Endothelial cell (in vitro differentiated cells): ENCODE data around the gene RRBP1. TPM values are rescaled to one million over a fixed set of nuclear protein-coding genes. Genes with fewer than 3 reads are reported as not detected.

Experiments
- DNase-seq: peaks from one replicate; pipeline ENCODE4 v3.0.0; 2021; ENCODE audit warnings: low spot score
- H3K27ac Mint-ChIP-seq: one replicate; pipeline ENCODE4 v1.8.0; 2021; ENCODE audit warnings: mixed read lengths, inconsistent platforms; ENCODE audit not compliant: unreplicated experiment
- H3K27me3 Mint-ChIP-seq: one replicate; pipeline ENCODE4 v1.8.0; 2021; ENCODE audit warnings: mild to moderate bottlenecking, moderate library complexity, mixed read lengths, inconsistent platforms; ENCODE audit not compliant: unreplicated experiment
- H3K36me3 Mint-ChIP-seq: one replicate; pipeline ENCODE4 v1.8.0; 2021; ENCODE audit warnings: mild to moderate bottlenecking, low read depth, mixed read lengths, inconsistent platforms; ENCODE audit not compliant: unreplicated experiment
- H3K4me1 Mint-ChIP-seq: one replicate; pipeline ENCODE4 v1.8.0; 2021; ENCODE audit warnings: mild to moderate bottlenecking, mixed read lengths, inconsistent platforms; ENCODE audit not compliant: unreplicated experiment
- H3K4me3 Mint-ChIP-seq: one replicate; pipeline ENCODE4 v1.8.0; 2021; ENCODE audit warnings: mild to moderate bottlenecking, mixed read lengths, inconsistent platforms; ENCODE audit not compliant: unreplicated experiment
- H3K9me3 Mint-ChIP-seq: one replicate; pipeline ENCODE4 v1.8.0; 2021; ENCODE audit warnings: mixed read lengths, inconsistent platforms; ENCODE audit not compliant: unreplicated experiment
- total RNA-seq: library from RNA; stranded (reverse); fragmentation: NEBNext Ultra II Directional; extraction: Animal tissue kit (Norgen Biotek cat#: 25700); gene quantifications from one replicate; pipeline ENCODE4 v1.2.1, GENCODE V29; 2021; ENCODE audit not compliant: unreplicated experiment
- TF ChIP-seq, protein P1 (sequence below): fragments of 200-600 bp; sonication (generic); IDR thresholded peaks from one replicate; pipeline ENCODE4 v1.5.0; 2021; ENCODE audit warnings: antibody characterized with exemption; ENCODE audit not compliant: unreplicated experiment

RRBP1 gene
- total RNA-seq, 1 donor from 2014 or later = 179 TPM

GRCh38 chr20:17721802-17722486, 39.9 kb upstream of the RRBP1 start:
- Mint-ChIP-seq H3K27ac (no peak overlapping the region), H3K9me3 (no peaks in the 10 kb centered on the region), H3K4me1 (peaks cover 7% of the 10 kb centered on the region), H3K27me3 (peaks cover 3% of the 10 kb centered on the region), H3K4me3 (no peak overlapping the region), H3K36me3 (no peaks in the 10 kb centered on the region)
- no peak for DNase-seq
- TF ChIP-seq, protein P1, sequence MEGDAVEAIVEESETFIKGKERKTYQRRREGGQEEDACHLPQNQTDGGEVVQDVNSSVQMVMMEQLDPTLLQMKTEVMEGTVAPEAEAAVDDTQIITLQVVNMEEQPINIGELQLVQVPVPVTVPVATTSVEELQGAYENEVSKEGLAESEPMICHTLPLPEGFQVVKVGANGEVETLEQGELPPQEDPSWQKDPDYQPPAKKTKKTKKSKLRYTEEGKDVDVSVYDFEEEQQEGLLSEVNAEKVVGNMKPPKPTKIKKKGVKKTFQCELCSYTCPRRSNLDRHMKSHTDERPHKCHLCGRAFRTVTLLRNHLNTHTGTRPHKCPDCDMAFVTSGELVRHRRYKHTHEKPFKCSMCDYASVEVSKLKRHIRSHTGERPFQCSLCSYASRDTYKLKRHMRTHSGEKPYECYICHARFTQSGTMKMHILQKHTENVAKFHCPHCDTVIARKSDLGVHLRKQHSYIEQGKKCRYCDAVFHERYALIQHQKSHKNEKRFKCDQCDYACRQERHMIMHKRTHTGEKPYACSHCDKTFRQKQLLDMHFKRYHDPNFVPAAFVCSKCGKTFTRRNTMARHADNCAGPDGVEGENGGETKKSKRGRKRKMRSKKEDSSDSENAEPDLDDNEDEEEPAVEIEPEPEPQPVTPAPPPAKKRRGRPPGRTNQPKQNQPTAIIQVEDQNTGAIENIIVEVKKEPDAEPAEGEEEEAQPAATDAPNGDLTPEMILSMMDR = no peak

GRCh38 chr20:17720755-17721154, 38.7 kb upstream of the RRBP1 start:
- no peaks in the 10 kb centered on the region for H3K36me3 Mint-ChIP-seq
- H3K9me3 Mint-ChIP-seq = no peaks in the 10 kb centered on the region
- no peak for DNase-seq
- TF ChIP-seq, protein P1 = no peak
- peaks cover 7% of the 10 kb centered on the region for H3K4me1 Mint-ChIP-seq
- no peak overlapping the region for H3K4me3 Mint-ChIP-seq
- H3K27me3 Mint-ChIP-seq = peaks cover 5% of the 10 kb centered on the region
- no peak overlapping the region for H3K27ac Mint-ChIP-seq

DNA sequence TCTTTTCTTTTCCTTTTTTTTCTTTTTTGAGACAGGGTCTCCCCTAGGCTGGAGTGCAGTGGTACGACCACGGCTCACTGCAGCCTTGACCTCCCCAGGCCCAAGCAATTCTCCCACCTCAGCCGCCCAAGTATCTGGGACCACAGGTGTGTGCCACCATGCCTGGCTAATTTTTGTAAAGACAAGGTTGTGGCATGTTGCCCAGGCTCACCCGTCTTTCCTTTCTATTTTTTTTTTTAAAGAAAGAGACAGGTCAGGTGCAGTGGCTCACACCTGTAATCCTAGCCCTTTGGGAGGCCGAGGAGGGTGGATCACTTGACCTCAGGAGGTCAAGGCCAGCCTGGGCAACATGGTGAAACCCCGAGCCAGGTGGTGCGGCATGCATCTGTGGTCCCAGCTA, 34.3 kb upstream of the RRBP1 start:
- H3K9me3 Mint-ChIP-seq = no peaks in the 10 kb centered on the region
- no peak overlapping the region for H3K4me3 Mint-ChIP-seq
- peaks cover 4% of the 10 kb centered on the region for H3K27me3 Mint-ChIP-seq
- no peak for DNase-seq
- peaks cover 7% of the 10 kb centered on the region for H3K4me1 Mint-ChIP-seq
- no peaks in the 10 kb centered on the region for H3K36me3 Mint-ChIP-seq
- TF ChIP-seq, protein P1 = no peak
- H3K27ac Mint-ChIP-seq = no peak overlapping the region

DNA sequence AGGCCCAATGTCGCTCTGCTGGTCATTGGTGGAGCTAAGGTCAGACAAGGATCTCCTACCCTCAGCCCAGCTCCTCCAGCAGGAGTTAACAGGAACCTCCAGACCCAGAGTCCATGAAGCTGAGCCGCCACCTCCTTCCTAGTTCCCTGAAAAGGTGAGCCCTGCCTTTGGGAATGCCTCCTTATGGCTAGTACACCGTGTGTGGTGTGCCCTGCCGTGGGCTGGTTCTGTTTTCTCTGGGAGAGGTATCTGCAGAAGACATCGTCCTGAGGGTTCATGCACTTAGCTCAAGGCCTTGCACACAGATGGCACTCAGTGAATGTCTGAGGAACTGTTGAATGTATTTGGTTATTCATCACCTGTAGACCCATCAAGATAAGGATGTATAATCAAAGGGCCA, 33.0 kb upstream of the RRBP1 start:
- Mint-ChIP-seq H3K9me3 (no peaks in the 10 kb centered on the region), H3K36me3 (no peaks in the 10 kb centered on the region), H3K4me1 (no peaks in the 10 kb centered on the region), H3K27me3 (peaks cover 4% of the 10 kb centered on the region), H3K27ac (no peak overlapping the region), H3K4me3 (no peak overlapping the region)
- TF ChIP-seq, protein P1 = no peak
- DNase-seq = no peak

DNA sequence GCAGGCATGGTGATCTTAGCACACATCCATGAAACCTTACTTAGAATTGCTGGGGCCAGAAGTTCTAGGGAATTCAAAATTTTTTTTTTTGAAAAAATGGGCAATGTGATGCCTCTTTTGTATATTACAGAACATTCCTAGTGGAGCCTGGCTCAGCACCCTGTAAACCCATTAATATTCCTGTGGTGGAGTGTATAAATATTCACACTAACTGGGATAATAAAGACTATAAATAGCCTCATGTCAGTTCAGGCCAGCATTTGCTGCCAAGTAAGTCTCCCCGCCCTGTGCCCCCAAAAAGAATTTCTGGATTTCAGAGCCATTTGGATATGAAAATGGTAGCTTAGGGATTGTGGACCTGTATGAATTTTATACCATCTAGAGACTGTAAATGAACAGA, 32.6 kb upstream of the RRBP1 start:
- no peak for DNase-seq
- TF ChIP-seq, protein P1 = no peak
- Mint-ChIP-seq H3K4me1 (no peaks in the 10 kb centered on the region), H3K4me3 (no peak overlapping the region), H3K27me3 (peaks cover 4% of the 10 kb centered on the region), H3K36me3 (no peaks in the 10 kb centered on the region), H3K27ac (no peak overlapping the region), H3K9me3 (no peaks in the 10 kb centered on the region)
